Transverse colon (tissue), 4 donors: Measurements from ENCODE around the gene CXorf58. TPM values are rescaled to one million over a fixed set of nuclear protein-coding genes. Genes with fewer than 3 reads are reported as not detected.

Experiments
- DNase-seq: peaks from one replicate; pipeline ENCODE4 v3.0.0-alpha.2; 2019
- H3K27ac ChIP-seq, 4 donors: fragments of 200-600 bp; sonication (generic); 2 replicates each; pipeline ENCODE4 v1.5.1; 2016 to 2018; ENCODE audit warnings: inconsistent platforms in 4 of 4
- H3K27me3 ChIP-seq: fragments of 200-600 bp; sonication (generic); 2 replicates; pipeline ENCODE4 v1.5.1; 2017; ENCODE audit warnings: inconsistent platforms
- H3K36me3 ChIP-seq, 4 donors: fragments of 200-600 bp; sonication (generic); 2 replicates each; pipeline ENCODE4 v1.5.1; 2017 to 2019; ENCODE audit warnings: inconsistent platforms in 4 of 4
- H3K4me1 ChIP-seq, 4 donors: fragments of 200-600 bp; sonication (generic); 2 replicates each; pipeline ENCODE4 v1.5.1; 2017 to 2020; ENCODE audit warnings: inconsistent platforms in 4 of 4
- H3K4me3 ChIP-seq, 4 donors: fragments of 200-600 bp; sonication (generic); 1 replicate in 1 of 4; 2 replicates in 3 of 4; pipeline versions ENCODE4 v1.5.1 to v1.6.1; 2017 to 2019; ENCODE audit warnings: inconsistent platforms in 4 of 4
- H3K9me3 ChIP-seq, 2 donors: fragments of 200-600 bp; sonication (generic); 2 replicates each; pipeline ENCODE4 v1.5.1; 2017 to 2019; ENCODE audit warnings: inconsistent platforms in 2 of 2
- EP300 ChIP-seq: sonication (generic); formaldehyde crosslinking; IDR thresholded peaks from one replicate; pipeline ENCODE4 v1.6.1; 2017; ENCODE audit warnings: antibody characterized with exemption, low read depth
- POLR2A ChIP-seq: fragments of 450-650 bp; IDR thresholded peaks from one replicate; pipeline ENCODE4 v1.6.1; 2016; ENCODE audit warnings: antibody characterized with exemption, mild to moderate bottlenecking, moderate library complexity
- POLR2AphosphoS5 ChIP-seq, 3 donors: sonication (generic); formaldehyde crosslinking; IDR thresholded peaks; one replicate each; pipeline ENCODE4 v1.6.1; 2016; ENCODE audit warnings: antibody characterized with exemption in 3 of 3
- WGBS, 2 donors: methylation state at CpG; one replicate each; pipeline ENCODE4 v1.1.5; 2018; ENCODE audit warnings: low coverage in 1 of 2; 5-methylcytosine and 5-hydroxymethylcytosine counted together
- in situ Hi-C, 4 donors: fragments of 200-750 bp; cut with MboI; loops; one replicate each; pipeline versions ENCODE4 v1.15.0 to v1.15.1; 2017; ENCODE audit warnings: low sequenced_read_pairs in 3 of 4, low pct_ligation_motif_present in 1 of 4, low pct_unique_long_range_greater_than_20kb in 1 of 4
- intact Hi-C: fragments of 100-400 bp; cut with DNase I; formaldehyde crosslinking; loops from one replicate; pipeline ENCODE4 v1.15.1; 2023; ENCODE audit warnings: low total_unique reads
- total RNA-seq, 4 donors: library from RNA; depleted of rRNA; stranded (reverse); fragments of >200 nt; gene quantifications; one replicate each; pipeline ENCODE4 v1.1.0, GENCODE V29; 2016
- TF ChIP-seq, protein P1 (sequence below), 5 experiments: fragments of 200-600 bp in 3 of 5; fragments of 450-650 bp in 2 of 5; sonication (generic) in 3 of 5; IDR thresholded peaks; 1 replicate in 2 of 5; 2 replicates in 3 of 5; pipeline ENCODE4 v1.5.1; 2016 to 2017; ENCODE audit warnings: antibody characterized with exemption in 5 of 5, inconsistent platforms in 3 of 5, mild to moderate bottlenecking in 2 of 5, moderate library complexity in 1 of 5

The CXorf58 gene
- total RNA-seq, 4 donors from 2014 or later: 0.27 TPM; not detected in 3

DNA sequence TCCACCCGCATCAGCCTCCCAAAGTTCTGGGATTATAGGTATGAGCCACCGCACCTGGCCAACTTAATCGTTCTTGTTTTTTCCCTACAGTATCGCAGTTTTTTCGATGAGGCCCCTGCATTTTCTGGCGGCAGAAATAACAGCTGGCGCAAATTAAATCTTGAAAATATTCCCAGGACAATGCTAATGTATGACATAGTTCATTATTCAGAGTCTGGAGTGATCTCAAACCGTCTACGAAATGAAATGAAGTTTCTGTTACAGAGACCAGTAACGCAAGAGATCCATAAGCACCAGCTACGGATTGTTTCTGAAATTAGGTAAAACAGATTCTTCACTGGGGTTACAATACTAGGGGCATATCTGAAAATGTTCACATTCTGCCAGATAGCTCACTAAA lies 27.3 kb downstream of the CXorf58 start:
- in situ Hi-C loops (no loop called here), intact Hi-C loops (no loop called here)
- Histone ChIP-seq H3K36me3 (no peaks in the 10 kb centered on the region), H3K4me3 (no peak overlapping the region), H3K27me3 (no peaks in the 10 kb centered on the region), H3K9me3 (no peaks in the 10 kb centered on the region), H3K4me1 (no peaks in the 10 kb centered on the region), H3K27ac (no peak overlapping the region)
- TF ChIP-seq POLR2A: no peak
- TF ChIP-seq, protein P1, sequence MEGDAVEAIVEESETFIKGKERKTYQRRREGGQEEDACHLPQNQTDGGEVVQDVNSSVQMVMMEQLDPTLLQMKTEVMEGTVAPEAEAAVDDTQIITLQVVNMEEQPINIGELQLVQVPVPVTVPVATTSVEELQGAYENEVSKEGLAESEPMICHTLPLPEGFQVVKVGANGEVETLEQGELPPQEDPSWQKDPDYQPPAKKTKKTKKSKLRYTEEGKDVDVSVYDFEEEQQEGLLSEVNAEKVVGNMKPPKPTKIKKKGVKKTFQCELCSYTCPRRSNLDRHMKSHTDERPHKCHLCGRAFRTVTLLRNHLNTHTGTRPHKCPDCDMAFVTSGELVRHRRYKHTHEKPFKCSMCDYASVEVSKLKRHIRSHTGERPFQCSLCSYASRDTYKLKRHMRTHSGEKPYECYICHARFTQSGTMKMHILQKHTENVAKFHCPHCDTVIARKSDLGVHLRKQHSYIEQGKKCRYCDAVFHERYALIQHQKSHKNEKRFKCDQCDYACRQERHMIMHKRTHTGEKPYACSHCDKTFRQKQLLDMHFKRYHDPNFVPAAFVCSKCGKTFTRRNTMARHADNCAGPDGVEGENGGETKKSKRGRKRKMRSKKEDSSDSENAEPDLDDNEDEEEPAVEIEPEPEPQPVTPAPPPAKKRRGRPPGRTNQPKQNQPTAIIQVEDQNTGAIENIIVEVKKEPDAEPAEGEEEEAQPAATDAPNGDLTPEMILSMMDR (IDR thresholded peaks at IDR 0.05): no peak
- no peak for TF ChIP-seq EP300
- no peak for TF ChIP-seq POLR2AphosphoS5 (IDR thresholded peaks at IDR 0.05)
- 91 to 100% methylated on average over 1 to 11 of the region's 11 CpGs for WGBS, 2 donors
- no peak for DNase-seq

DNA sequence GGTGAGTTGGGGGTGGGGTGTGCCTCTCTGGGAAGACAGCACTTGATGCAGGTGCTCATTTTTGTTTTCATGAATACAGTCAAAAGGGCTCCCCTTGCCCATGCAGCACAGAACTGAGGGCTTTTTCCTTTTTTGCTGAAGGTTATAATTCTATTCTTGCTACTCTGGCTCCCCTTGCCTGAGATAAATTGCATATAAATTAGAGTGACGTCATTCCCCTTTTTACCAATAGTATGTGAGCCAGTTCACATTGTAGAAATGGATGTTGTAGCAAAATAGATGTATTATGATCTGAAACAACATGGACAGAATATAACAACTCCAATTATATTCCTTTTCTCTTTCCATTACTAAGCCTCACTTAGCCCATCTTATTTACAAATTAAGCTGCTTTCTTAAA lies 28.4 kb downstream of the CXorf58 start:
- H3K27me3 ChIP-seq: no peaks in the 10 kb centered on the region
- WGBS, 2 donors: 17 to 50% methylated on average over 1 of the region's 1 CpG
- TF ChIP-seq, protein P1 (IDR thresholded peaks at IDR 0.05): no peak
- TF ChIP-seq POLR2AphosphoS5 (IDR thresholded peaks at IDR 0.05): no peak
- H3K4me1 ChIP-seq: no peaks in the 10 kb centered on the region
- in situ Hi-C loops (no loop called here), intact Hi-C loops (no loop called here)
- H3K4me3 ChIP-seq: no peak overlapping the region
- H3K36me3 ChIP-seq: no peaks in the 10 kb centered on the region
- no peak for DNase-seq
- H3K9me3 ChIP-seq: no peaks in the 10 kb centered on the region
- H3K27ac ChIP-seq: no peak overlapping the region

DNA sequence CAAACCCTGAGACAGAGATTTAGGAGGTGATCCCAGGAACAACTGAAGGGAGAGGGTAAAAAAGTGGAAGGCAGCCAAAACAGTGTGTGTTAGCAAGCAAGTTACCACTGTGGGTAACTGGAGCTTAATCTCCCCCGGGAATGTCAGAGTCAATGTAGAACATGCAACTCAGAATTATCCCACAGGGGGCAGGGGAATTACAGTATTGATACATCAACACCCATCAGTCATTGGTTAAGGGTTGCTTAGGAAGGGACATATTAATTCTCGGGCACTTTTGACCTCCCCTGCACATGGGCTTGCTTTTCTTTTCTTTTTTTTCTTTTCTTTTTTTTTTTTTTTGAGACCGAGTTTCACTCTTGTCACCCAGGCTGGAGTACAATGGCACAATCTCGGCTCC lies 29.3 kb downstream of the CXorf58 start:
- intact Hi-C loops: no loop called here
- H3K27me3 ChIP-seq: no peaks in the 10 kb centered on the region
- no peak overlapping the region for H3K27ac ChIP-seq
- no peak for DNase-seq
- in situ Hi-C loops: no loop called here
- H3K9me3 ChIP-seq: no peaks in the 10 kb centered on the region
- WGBS, 2 donors: 72% methylated on average over 4 of the region's 4 CpGs; no CpG with 5 or more reads in 1 of the 2 donors
- no peaks in the 10 kb centered on the region for H3K36me3 ChIP-seq
- no peaks in the 10 kb centered on the region for H3K4me1 ChIP-seq
- no peak overlapping the region for H3K4me3 ChIP-seq
- TF ChIP-seq POLR2A (no peak), POLR2AphosphoS5 (IDR thresholded peaks at IDR 0.05) (no peak), EP300 (no peak)
- TF ChIP-seq, protein P1 (IDR thresholded peaks at IDR 0.05): no peak

DNA sequence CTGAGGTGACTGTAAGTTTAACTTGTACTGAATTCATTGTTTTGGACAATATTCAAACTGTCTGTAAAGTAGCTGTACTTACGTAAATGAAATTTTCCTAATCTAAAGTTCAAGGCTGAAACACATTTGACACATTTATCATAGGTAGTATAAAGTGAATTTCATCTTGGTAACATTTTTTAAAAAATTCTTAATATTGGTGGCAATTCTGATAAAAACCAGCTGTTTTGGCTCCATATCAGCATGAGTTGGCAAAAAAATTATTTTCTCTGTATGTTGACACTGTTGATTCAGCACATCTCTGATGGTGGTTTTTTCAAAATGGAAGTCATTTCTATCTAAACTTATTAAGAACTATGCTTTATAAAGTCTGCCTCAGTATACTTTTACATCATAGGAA lies 30.9 kb downstream of the CXorf58 start:
- no peaks in the 10 kb centered on the region for H3K9me3 ChIP-seq
- no peak overlapping the region for H3K4me3 ChIP-seq
- H3K27ac ChIP-seq: no peak overlapping the region
- in situ Hi-C loops (no loop called here), intact Hi-C loops (no loop called here)
- no peaks in the 10 kb centered on the region for H3K27me3 ChIP-seq
- 57 to 71% methylated on average over 1 of the region's 1 CpG for WGBS, 2 donors
- no peaks in the 10 kb centered on the region for H3K36me3 ChIP-seq
- TF ChIP-seq POLR2AphosphoS5 (IDR thresholded peaks at IDR 0.05) (no peak), EP300 (no peak), POLR2A (no peak)
- TF ChIP-seq, protein P1 (IDR thresholded peaks at IDR 0.05): no peak
- no peak for DNase-seq
- no peaks in the 10 kb centered on the region for H3K4me1 ChIP-seq
